ENCODE results near the gene SMIM8.

SMIM8 gene

DNA sequence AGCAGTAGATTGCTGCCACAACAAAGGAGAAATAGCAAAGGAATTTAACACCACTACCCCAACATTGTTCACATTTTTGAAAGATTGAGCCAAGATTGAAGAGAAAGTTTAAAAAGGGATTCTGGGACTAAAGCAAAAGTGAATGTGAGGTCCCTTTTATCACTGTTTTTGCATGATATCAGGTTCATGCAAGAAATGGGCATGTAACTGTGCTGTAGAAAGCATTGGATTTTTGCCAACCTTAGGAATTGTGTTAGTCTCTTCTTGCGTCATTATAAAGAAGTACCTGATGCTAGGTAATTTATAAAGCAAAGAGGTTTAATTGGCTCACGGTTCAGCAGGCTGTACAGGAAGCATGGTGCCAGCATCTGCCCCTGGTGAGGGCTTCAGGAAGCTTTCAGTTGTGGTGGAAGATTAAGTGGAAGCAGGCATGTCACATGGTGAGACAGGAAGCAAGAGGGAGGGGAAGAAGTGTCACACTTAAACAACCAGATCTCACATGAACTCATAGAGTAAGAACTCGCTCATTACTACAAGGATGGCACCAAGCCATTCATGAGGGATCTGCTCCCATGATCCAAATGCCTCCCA lies 11.3 kb downstream of the SMIM8 start:
- DNase-seq, result no peak

DNA sequence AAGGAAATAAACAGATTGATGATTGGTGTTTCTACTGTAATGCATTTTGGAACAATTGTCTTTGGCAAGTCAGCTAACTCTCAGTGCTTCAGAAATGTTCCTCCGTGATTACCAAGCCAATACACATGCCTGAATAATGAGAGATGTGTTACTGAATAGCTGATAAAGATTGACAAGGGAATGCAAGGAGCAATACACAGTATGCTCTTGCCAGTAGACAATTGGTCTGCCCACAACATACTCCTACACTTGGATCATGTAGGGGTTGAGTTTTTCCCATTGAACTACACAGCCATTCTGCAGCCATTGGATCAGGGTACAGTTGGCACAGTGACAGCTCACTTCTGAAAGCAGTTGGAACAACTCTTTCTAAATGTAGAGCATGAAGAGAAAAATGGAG lies 12.3 kb downstream of the SMIM8 start:
- DNase-seq, result no peak

DNA sequence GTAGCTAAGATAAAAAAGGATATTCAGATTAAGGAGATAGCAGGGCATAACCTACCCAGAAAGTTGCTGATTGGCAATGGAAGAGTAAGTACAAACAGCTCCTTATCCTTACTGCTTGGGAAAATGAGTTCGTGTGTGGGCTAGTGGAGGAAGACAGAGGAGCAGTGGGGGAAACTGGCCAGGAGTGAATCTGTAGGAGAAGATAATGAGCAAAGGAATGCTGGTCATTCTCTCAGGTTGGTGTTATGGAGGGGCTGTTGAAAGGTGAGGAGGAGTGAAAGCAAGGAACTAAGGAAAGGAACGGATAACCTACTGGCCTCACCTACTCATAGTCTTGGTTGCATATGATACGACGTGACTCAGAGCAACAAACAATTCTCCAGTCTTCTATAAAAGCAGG lies 14.0 kb downstream of the SMIM8 start:
- DNase-seq, result no peak

DNA sequence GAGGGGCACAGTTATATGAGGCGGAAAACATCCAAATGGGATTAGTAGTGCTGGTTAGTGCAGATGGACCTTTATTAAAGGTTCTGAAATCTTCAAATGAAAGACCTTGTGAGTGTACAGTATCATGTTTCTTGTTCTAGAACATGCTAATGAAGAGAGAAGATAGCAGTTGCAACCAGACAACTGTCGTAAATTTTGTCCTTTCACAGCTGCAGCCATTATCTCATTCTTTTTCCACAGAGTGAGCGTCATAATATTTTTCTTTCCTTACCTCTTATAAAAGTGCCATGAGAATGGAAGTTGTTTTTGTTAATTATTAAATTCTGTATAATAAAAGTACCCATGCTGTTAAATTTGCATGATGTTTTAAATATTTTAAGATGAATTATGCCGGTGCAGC lies 17.8 kb downstream of the SMIM8 start:
- DNase-seq, result no peak

DNA sequence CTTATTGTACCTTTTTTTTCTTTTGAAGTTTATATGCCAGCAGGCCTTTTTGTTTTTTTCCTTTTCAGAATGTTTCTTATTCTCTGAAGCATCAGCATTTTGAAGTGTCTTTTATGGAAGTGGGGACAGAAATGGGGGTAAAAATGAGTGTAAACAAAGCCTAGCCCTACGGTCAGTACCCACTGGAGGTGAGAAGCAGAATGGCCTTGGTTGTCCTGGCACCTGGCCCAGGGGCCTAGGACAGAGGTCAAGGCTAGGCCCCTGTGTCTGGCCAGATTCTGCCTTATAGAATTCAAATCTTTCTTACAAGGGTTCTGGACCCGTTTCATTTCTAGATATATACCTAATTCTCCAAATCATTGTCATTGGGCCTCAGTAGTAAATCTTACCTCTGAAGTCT lies 18.8 kb downstream of the SMIM8 start:
- no peak for DNase-seq

DNA sequence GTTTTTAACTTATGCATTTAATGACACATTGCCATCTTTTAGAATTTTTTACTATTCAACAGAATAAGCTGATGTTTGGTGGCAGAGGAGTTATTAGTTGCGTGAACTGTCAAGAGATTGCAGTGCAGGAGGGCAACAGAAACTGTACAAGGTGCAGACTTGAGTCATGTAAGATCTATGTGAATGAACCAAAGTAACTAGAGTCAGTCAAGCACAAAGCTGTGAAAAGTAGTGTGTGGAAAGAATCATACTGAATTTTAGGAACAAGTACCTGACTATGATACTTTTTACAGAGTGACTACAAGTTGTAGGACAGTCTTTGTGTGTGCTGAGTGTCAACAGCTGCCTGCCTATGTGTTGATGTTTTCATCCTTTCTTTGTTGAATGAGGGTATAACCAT lies 19.5 kb downstream of the SMIM8 start:
- DNase-seq, result no peak

DNA sequence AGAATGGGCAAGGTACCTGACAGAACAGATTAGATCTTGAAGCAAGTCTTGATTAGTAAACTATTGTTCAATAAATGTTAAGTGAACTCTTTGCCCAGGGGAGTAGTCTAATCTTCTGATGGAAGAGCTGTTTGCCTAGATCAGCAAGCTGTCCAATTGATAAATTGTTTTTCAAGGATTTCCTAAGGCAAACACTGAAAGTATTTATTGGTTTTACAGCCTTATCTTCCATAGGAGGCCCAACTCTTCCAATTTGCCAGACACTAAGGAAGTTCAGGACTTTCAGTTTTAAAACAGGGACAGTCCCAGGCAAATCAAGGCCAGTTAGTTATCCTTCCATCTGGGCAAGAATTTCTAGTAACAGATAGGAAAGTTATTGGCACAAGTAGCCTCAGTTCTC lies 20.4 kb downstream of the SMIM8 start:
- no peak for DNase-seq

DNA sequence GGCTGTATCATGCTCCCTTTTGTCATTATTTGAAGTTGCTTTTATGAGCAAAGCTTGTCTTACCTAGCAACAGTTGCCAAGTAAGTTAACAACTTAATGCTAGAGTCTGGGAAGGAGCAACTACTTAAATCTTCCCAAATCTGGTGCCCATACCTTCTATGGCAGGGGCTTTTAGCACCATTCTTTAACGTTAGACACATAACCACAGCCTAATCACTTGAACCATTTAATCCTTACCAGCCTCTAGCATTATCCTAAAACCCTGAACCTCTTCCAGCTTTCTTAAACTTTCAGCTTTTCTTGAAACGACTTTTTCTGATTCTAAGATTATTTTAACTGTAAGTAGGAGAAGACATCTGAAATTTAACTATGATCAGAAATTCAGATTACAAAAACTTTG lies 22.3 kb downstream of the SMIM8 start, which contains the start of gene C6orf163:
C6orf163 (plus strand) TSS at position 83 of the 400 bp plus-strand sequence; CDS start at position 370, 287 bp downstream.
- no peak for DNase-seq

DNA sequence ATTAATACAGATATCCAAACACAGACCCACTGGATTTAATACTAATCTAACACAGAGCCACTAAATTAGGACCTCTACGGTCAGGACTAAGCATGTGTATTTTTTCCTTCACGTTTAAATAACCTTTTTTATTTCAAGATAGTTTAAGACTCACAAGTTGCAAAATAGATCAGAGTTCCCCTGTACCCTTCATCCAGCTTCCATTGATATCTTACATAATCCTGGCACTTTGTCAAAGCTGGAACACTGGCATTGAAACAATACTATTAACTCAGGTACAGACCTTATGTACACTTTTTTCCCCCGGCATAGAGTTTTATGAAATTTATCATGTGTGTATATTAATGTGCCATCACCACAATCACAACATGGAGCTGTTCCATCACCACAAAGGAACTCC lies 24.3 kb downstream of the SMIM8 start:
- no peak for DNase-seq

DNA sequence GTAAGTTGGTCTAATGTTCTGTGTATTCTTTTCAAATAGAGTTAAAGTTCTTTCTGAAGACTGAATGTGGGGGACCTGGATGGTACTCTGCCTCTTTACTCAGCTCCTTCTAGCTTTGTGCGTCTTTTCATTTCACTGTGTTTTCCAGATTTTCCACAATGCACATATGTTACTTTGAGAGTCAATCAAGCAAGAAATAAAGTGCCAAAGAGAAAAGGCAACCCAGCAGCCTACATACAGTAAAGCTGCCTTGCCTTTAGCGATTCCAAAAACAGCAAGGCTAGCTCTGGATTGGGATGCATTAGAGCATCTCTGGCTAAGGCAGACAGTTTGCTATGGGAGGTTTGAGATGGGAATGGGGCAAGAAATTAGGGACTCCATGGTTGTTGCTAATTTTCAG lies 27.5 kb downstream of the SMIM8 start:
- no peak for DNase-seq

DNA sequence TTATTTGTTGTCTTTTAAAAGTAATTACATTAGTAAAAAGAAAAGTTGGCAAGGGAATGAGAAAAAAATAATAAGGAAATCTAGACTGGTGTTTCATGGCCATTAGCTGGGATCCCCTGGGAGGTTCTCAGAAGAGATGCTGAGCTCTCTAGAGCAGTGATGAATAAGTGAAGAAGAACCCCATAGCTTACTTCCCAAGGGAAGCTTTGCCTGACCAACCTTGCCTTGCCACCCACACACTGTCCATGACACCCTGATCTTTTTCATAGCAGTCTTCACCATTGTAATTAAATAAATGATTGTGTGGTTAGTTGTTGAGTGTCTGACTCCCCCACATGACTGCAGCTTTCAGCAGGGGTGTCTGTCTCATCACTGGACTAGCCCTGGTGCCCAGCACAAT lies 28.1 kb downstream of the SMIM8 start:
- no peak for DNase-seq

DNA sequence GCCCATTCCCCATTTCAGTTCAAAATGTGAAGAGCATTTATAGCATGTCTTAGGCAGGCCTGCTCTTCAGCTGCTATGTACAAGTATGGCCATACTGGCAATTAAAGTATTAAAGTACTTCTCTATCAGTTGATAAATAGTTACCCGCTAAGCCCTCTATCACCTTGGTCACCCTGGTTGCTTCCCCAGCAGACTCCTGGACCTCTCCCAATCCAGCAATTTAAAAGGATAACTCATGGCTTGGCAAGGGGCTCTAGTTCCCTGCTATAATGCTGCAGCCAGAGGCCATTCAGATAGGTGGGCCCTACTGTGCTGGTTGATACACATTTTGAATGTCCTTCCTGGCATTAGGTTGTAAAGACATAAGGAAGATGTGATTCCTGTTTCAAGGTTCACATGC lies 29.2 kb downstream of the SMIM8 start:
- DNase-seq, result no peak

DNA sequence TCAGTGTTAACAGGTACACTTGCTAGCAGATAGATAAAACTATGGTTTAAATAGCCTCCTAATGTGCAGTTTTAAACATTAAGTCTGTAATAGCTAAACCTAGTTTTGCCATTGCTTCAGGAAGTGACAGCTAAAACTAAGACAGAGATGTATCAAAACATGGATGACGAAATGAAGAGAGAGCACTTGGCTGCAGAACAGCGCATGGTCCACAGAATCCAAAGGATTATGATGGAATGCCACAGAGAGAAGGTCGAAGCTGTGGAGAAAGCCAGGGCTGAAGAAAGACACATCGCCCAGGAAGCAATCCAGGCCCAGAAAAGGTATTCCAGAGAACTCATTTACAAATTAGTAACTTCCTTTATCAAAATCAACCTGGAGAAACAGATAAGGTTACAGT lies 33.8 kb downstream of the SMIM8 start:
- DNase-seq, result no peak

DNA sequence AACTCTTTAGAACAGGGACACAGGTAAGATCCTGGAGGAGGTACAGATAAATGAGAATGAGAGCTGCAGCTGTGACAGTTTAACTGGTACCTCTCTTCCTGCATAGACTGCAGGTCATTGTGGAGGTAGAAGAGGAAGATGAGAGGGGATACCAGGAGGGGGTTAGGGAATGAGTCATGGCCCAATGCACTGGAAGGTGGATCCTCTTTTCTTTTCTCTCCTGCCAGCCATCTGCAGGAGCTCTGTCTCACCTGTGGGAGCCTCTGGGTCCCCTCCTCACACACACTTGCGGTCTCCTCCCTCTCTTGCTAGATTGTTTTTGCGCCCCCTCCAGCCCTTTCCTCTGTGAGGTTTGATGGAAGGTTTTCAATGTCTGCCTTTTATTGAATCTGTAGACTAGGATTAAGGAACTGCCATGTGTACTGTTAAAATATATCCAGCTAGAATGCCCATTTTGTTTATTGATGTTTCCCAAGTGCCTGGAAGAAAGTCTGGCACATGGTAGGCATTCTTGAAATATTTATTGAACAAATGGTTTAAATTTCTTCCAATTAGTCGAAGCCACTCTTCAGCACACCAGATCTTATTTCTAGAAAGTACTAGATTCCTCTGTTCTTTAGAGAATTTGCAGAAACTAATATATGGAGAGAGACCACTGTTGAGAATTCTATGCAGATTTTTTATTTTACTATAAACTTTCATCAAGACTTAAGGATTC lies 35.2 kb downstream of the SMIM8 start:
- DNase-seq, result no peak

DNA sequence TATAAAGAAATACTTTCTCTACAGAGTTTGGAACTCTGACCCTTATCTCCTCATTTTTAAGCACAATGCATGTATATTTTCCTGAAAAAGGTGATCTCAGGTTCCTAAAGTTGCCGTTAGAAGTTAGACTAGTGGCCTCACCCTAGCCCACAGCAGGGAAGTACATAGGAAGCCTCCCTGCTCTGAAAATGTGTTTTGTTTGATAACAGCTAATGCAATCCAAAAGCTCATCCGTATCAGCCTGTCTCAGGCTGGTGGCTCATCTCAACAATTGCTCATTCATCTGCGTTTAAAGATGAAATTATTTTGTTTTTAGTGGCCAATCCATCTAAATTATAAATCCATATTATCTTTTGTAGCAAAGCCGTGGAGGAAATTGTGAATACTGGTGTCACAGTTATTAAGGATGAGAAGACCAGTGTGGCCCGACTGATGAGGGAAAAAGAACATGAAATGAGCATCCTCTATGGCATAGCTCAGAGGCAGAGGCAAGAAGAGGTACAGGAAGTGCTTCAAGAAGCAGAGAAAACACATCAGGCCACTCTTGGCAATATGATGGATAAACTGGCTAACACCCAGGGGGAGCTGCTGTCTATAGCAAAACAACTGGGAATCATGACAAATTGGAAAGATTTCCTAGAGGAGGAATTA lies 42.3 kb downstream of the SMIM8 start:
- no peak for DNase-seq

DNA sequence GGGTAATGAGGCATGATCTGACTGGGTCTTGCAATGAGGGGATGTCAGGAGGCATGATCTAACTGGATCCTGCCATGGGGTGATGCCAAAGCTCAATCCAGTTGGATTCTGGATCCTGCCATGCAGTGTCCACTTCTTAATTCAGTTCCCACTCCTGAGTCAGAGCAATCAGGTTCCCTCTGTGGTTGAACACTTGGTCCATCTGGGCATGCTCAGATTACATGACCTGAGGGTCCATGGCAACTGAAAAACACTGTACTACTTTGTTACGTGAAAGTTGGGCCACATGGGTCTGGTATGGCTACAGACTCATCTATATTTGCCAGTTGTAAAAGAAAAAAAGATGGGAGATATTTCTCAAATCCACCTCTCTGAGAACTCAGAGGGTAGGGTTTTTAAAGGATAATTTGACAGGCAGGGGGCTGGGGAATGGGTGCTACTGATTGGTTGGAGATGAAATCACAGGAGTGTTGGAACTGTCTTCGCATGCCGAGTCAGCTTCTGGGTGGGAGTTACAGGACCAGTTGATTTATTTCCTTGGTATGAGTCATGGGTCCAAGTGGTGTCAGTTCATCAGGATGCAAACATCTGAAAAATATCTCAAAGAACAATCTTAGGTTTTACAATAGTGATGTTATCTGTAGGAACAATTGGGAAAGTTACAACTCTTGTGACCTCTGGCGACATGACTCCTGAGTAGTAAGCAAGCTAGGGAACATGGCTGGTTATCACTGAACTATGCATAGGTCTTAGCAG lies 43.9 kb downstream of the SMIM8 start:
- no peak for DNase-seq

DNA sequence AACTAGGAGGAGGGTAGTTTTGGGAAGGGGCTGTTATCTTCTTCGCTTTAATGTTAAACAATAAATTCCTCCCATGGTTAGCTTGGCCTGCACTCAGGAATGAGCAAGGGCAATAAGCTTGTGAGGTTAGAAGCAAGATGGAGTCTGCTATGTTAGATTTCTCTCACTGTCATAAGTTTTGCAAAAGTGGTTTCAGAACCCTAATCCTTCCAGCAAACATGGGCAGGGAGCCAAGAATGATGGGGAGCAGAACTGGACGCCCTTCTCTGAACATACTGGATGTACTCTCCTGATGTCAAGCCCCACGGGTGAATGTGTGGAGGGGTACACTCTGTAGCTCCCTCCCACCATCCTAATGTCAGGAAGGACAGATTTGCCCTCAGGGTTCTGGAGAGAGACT lies 44.5 kb downstream of the SMIM8 start:
- no peak for DNase-seq

DNA sequence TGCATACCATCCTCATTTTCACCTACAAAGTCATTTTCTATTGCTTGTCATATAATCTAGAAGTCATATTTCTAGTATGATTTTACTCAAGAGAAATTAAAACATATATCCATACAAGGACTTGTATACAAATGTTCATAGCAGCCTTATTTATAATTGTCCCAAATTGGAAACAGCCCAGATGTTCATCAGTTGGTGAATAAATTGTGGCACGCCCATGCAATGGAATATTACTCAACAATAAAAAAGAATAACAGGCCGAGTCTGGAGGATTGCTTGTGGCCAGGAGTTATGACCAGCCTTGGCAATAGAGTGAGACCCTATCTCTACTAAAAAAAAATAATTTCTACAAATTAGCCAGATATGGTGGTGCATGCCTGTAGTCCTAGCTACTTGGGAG lies 51.0 kb downstream of the SMIM8 start:
- DNase-seq, result no peak

DNA sequence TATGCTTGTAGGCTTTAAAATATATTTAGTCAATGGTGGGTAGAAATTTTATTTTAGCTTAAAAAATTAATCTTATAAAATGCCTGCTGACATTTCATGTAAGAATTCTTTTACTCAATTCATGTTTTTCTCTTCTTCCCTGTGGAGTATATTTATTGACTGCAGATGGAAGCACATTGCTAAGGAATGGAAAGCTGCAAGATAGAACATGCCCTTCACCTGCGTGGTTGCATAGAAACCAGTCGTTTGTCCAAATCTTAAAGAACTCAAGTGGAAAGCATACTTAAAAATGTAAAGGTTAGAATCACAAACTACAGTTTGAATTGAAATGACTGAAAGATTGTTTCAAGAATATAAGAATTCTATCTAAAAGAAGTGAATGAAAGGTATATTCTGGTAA lies 52.9 kb downstream of the SMIM8 start:
- DNase-seq, result no peak

DNA sequence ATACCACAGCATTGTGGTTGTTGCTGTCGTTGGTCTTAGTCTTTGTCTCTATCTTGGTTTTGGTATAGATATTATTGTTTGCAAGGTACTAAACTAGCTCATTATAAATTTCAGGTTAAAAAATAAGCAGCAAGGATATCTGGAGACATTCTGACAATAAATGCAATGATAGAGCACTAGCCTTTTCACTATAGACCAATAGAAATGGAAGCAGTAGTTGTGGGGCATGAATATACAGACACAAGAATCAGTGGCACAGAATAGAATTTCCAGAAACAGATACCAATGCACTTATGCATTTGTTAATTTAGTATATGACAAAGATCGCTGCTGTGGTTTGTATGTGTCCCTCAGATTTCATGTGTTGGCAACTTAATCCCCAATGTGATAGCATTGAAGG lies 54.3 kb downstream of the SMIM8 start:
- DNase-seq, result no peak

DNA sequence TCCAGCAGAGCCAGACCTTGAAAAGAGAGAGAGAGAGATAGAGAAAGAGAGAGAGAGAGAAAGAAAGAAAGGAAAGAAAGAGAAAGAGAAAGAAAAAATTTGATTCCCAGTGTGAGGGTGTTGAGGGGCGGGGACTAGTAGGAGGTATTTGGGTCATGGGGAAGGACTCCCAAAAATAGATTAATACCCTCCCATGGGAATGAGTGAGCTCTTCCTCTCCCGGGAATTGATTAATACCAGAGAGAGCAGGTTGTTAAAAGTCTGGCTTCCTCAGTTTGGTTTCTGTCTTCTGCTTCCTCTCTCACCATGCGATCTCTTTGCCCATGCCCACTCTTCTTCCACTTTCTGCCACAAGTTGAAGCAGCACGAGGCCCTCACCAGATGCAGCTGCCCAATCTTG lies 56.6 kb downstream of the SMIM8 start:
- no peak for DNase-seq

DNA sequence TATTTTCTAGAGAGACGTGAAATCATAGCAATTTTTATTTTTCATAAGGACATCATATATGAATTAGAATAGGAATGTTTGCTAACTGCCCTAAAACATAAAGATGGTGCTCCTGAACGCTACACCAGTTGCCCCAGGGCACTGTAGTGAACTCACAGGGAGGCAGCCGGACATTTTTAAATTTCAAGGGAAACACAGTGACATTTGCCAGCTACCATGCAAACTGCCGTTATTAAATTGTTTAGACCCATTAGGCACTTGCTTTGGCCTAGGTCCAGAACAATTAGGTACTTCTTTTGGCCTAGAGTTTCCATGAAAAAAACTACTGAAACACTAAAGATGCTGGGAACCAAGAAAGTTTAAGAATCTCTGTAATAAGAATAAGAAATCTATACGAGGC lies 60.5 kb downstream of the SMIM8 start:
- no peak for DNase-seq

DNA sequence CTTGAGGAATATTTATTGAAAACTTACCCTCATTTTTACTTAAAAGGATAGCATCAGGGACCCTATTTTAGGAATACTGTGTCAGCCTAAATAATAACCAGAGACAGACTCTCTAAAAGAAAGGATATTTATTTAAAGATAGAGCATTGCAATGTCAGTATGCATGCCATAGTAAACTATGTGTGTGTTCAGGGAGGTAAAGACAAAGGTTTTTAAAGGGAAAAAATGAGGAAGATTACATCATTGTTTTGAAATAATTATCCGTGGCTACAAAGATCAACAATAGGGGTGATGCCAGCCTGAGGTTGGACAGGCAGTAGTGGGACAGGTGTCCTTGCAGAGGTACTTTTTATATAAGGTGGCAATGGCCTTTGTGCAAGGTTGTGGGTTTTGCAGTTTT lies 61.6 kb downstream of the SMIM8 start:
- no peak for DNase-seq

Measured in right kidney (tissue), 1 donor.